Choroid plexus epithelial cell (primary cell): Measurements from ENCODE around the gene CHTF8.

Source experiments
- DNase-seq: peaks from one replicate; pipeline ENCODE4 v3.0.0-alpha.2; 2010; ENCODE audit warnings: low read depth
- H3K4me3 ChIP-seq: 2 replicates; pipeline ENCODE4 v1.5.1; 2011; ENCODE audit warnings: low read depth, mild to moderate bottlenecking, control low read depth, low read length, moderate library complexity
- CTCF ChIP-seq: conservative IDR thresholded peaks from 2 replicates; pipeline ENCODE4 v1.5.1; 2011; ENCODE audit warnings: low read depth, mild to moderate bottlenecking, control low read depth, inconsistent platforms, low read length, moderate library complexity

Gene CHTF8

DNA sequence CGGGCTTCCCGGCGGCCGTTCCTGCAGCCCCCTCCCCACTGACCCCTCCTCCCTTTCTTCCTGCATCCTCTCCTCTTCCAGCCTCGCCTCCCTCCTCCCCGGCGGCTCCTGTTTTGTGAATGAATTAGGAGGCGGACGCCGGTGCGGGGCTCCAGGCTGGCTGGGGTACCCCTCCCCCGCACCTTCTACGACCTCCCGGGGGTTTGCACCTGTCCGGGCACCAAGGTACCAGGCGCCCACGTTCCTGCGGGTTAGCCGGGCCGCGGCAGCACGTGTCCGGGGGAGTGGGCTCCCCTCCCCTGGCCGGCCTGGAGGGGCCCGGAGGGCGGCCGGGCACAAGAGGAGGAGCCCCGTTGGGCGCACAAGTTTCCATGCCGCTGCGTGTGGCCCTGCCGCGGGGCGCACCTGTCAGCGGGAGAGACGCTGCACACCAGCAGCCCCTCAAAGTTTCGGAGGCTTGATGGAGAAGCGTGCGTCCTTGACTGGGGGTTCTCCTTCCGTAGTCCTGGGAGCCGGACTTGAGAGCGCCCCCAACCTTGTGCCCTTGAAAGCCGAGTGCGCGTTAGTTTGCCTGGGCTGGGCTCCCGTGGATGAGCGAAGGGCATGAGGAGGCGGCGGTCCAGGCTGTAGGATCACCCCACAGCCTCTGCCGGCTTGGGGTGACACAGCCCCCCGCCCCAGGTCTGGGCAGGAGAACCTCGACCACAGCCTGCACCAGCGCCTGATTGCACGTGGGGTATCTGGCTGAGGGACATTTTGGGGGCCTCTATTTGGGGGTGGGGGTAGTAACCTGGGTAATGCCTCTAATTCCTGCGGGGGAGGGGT is 25.7 kb downstream of the CHTF8 start:
- H3K4me3 ChIP-seq: peak overlapping the region; percentile 60
- no peak for TF ChIP-seq CTCF
- DNase-seq: no peak

DNA sequence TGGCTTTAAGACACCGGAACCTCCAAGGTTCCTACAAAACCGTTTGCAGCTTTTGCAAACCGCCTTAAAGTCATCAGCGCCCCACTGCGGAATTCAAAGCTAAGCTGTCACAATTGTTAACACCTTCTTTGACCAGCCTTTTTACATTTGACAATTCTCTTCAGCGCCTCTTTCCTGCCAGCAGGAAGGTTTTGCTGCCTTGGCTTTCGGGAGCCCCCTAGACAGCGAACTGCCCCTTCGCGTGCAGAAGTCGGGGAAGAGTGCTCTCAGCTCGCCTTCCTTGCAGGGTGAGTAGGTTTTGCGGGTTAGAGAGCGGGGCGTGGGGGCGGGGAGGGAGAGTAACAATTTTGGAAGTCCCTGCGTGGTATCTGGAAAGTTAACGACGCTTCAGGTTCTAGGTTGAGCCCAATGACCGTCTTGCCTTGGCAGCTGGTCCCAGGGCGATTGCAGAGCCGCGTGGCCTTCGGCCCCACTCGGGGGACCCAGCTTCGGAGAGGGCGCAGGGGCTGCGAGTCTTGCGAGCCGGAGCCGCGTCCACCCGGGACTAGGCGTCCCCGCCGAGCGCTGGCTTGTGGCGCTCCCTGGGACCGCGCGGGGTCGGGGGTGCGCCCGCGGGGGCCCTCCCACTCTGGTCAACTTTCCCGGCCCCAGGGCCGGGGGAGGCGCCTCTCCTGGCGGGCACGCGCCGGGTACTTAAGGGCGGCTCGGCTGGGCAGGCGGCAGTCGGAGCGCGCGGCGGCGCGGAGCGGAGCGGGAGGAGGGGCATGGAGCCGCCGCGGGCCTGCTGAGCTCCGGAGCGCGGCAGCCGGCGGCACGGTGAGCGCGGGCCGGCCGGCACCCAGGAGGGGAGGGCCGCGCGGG is 26.7 kb downstream of the CHTF8 start, which contains the start of gene HAS3:
TSS of gene HAS3 (plus strand) at position 153 of the 861 bp plus-strand sequence. CDS start 3,743 bp downstream, outside the sequence.
- H3K4me3 ChIP-seq: peak within 1 kb of the TSS; percentile 60
- DNase-seq: peak; percentile 80
- peak; percentile 52 for TF ChIP-seq CTCF

DNA sequence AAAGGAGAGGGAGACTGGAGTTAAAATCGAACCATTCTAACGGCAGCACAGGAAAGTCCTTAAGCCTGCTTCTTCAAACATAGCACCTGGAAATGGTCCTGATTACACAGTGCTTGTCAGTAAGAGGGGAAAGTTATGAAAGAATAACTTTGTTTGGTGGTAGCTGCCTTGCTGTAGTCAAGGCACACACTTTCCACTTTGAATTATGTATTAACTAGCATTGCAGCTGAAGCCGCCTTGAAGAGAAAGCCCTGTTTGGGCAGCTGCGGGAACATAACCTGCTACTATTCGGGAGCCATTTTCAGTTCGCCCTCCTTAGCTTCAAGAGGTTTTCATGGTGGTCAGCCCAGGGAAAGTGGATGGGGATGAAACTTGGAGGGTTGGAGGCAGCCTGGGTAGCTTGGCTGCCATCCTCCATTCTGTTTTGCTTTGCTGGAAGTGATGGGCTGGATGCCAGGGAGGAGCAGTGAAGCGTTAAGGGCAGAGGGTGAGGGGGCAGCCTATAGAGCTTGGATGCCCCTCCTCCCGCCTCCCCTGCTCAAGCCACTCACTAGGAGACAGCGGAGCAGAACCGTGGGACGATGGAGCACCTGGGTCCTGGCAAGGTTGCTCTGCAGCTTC is 32.2 kb downstream of the CHTF8 start:
- DNase-seq: no peak
- no peak overlapping the region for H3K4me3 ChIP-seq
- no peak for TF ChIP-seq CTCF

GRCh38 chr16:69095193-69095592 is 37.2 kb downstream of the CHTF8 start:
- no peak for TF ChIP-seq CTCF
- H3K4me3 ChIP-seq: no peak overlapping the region
- DNase-seq: no peak

DNA sequence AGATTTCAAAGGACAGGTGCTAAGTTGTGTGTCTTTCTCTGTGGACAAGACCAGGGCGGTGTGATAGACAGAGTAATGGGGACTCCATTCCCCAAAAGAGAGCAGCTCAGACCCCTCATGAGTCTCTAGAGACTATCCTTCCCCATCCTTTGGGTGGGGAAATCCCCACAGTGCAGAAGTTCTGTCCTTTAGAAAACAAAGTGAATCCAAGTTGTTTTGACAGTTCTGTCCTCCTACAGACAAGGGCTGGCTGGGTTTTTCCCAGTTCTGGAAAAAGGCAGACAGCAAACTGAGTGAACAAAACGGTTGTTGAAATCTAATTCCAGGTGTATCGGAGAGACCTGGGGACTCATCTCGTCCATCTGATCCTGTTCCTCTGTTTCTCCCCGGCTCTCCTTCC is 37.9 kb downstream of the CHTF8 start:
- DNase-seq: no peak
- no peak for TF ChIP-seq CTCF
- H3K4me3 ChIP-seq: no peak overlapping the region

DNA sequence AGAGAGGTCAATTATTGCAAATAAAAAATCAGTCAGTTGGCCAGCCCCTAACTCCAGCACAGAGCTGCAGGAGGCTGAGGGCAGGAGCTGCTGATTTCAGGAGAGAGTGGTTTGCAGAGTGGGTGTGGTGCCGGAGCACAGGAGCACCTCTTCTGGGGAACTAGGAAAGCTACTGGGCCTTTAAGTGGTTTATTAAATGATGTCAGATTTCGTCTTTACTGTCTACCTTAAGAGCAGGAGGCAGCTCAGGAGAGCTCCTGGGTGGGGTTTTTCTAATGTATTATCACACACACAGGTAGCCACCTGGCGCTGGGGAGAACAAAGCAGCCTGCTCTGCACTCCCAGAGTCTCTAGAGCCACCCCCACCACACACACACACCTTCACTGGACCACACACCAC is 38.4 kb downstream of the CHTF8 start:
- H3K4me3 ChIP-seq: no peak overlapping the region
- TF ChIP-seq CTCF: no peak
- DNase-seq: no peak
